Fibroblast of skin of left biceps (primary cell): ENCODE data around the gene NOD2.

Experiments
- DNase-seq, 2 experiments: peaks; one replicate each; pipeline ENCODE4 v3.0.0-alpha.2; 2013; ENCODE audit warnings: low read depth in 2 of 2

NOD2 gene

GRCh38 chr16:50694206-50694605, 800 bp downstream of the NOD2 start:
- DNase-seq, result no peak

- no peak for DNase-seq
Measured at GRCh38 chr16:50695017-50696000, 1.9 kb downstream of the NOD2 start.

- no peak for DNase-seq
Measured at GRCh38 chr16:50696126-50696525, 2.7 kb downstream of the NOD2 start.

GRCh38 chr16:50696575-50697420, 3.4 kb downstream of the NOD2 start:
- DNase-seq, result no peak

GRCh38 chr16:50697421-50697715, 4.0 kb downstream of the NOD2 start:
- DNase-seq, result no peak

DNA sequence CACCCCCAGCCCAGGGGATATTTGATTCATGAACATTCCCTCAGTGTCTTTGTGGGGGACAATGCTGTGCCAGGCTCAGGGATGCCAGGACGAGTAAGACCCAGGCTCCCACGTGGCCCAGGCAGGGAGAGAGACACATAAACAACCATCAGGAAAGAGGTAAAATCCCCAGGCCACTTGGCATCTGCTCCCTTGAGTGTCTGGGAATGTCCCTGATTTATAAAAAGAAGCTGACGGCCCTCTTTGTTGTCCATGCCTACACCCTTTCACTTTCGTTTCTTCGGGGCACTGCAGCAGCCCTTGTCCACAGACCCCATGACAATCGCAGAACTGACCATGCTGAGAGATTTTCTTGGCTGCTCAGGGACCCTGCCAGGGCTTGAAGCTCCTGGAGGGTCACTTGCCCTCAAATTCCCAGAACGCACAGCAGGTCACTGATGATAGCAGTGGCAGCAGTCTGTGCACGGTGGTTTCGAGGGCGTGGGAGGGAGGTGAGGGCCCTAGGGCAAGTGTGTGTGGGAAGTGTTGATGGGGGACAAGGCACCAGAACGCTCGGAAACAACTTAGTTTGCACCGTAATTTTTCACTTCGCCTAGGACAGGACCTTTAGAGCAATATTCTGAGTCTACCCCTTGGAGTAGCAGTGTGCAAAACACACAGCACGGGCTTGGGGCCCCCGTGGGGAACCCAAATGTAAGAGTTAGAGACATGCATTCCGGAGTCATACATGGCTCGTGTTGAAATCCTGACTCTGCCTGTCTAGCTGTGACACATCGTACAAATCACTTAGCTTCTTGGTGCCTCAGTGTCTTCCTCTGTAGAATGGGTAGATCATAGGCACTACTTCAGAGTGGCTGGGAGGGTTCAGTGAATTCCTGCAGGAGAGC, 4.7 kb downstream of the NOD2 start:
- no peak for DNase-seq

DNA sequence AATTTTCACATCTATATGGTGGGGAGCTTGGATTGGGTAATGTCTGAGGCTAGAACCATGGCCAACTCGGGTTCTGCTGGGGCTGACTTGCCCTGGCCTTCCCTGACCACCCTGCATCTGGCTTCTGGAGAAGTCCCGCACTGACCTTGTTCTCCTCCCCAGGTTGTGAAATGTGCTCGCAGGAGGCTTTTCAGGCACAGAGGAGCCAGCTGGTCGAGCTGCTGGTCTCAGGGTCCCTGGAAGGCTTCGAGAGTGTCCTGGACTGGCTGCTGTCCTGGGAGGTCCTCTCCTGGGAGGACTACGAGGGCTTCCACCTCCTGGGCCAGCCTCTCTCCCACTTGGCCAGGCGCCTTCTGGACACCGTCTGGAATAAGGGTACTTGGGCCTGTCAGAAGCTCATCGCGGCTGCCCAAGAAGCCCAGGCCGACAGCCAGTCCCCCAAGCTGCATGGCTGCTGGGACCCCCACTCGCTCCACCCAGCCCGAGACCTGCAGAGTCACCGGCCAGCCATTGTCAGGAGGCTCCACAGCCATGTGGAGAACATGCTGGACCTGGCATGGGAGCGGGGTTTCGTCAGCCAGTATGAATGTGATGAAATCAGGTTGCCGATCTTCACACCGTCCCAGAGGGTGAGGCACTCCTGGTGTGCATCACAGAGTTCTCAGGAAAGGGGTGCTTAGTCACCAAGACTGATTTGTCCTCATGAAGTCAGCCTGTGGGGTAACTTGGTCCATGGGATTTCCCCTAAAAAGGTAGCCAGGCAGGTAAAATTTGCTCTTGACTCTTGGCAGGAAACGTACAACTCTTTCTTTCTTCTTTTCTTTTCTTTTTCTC, 6.1 kb downstream of the NOD2 start:
- DNase-seq, result no peak

DNA sequence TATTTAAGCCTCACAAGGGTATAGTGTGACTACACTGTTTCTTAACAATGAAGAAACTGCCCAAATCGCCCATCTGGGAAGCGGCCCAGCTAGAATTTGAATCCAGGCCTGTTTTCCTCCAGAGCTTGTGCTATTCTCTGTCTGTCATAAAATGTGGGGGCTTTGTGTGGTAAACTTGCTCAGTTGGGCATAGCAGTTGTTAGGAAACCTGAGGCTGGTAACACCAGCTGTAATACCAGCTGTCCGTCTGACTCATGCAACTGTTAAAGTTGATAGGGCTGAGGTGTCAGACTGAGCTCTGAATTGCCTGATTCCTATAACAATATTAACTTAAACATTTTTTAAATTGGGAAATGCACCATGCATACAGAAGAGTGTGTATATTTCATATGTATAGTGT, 9.3 kb downstream of the NOD2 start:
- DNase-seq, result no peak

GRCh38 chr16:50704245-50704644, 10.8 kb downstream of the NOD2 start:
- no peak for DNase-seq

DNA sequence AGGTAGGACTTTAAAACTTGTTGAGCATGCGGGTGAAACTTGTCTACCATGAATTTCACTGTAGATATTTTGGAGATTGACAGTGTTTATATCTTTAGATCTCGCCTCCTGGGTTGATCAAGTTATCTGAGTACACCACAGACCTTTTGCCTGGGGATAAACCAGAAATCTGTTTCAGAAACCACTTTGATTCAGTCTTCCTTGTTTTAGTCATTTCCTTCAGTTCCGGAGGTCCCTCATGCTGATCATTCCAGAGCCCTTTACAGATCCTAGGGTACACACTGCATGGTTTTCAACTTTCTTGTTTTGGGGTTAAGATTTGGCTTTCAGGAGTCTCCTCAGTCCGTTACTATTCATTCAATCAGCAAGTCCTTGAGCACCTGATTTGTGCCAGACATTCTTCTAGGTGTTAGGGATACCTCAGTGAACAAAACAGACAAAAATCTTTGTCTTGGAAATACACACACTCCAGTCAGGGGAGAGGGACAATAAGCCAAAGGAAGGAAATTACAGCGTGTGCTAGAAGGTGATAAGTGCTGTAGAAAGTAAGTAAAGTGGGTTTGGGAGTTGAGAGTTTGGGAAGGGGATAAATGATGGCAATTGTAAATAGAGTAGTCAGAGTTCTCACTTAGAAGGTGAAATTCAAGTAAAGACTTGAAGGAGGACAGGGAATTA, 12.2 kb downstream of the NOD2 start:
- DNase-seq, result no peak

- no peak for DNase-seq
Measured at GRCh38 chr16:50706250-50706649, 12.8 kb downstream of the NOD2 start.

- no peak for DNase-seq
Measured at GRCh38 chr16:50708373-50709060, 15.1 kb downstream of the NOD2 start.

- DNase-seq, result no peak
Measured at GRCh38 chr16:50709061-50709684, 15.8 kb downstream of the NOD2 start.

DNA sequence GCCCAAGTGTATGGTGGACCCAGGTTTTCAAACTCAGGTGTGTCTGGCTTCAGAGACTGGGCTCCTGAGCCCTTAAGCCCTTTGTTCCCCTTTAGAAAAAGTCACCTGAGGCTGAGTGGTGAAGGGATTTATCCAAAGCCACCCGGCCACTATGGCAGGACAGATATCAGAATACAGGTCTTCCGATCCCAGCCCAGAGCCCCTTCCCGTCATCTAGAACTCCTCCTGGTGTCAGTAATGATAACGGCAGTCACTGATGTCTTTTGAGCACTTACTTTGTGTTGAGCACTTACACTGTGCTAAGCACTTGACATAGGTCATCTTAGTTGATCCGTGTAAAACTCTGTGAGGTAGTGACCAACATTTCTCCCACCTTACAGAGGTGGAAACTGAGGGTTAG, 16.6 kb downstream of the NOD2 start:
- DNase-seq, result no peak

DNA sequence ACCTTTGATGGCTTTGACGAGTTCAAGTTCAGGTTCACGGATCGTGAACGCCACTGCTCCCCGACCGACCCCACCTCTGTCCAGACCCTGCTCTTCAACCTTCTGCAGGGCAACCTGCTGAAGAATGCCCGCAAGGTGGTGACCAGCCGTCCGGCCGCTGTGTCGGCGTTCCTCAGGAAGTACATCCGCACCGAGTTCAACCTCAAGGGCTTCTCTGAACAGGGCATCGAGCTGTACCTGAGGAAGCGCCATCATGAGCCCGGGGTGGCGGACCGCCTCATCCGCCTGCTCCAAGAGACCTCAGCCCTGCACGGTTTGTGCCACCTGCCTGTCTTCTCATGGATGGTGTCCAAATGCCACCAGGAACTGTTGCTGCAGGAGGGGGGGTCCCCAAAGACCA, 17.6 kb downstream of the NOD2 start:
- DNase-seq, result no peak

DNA sequence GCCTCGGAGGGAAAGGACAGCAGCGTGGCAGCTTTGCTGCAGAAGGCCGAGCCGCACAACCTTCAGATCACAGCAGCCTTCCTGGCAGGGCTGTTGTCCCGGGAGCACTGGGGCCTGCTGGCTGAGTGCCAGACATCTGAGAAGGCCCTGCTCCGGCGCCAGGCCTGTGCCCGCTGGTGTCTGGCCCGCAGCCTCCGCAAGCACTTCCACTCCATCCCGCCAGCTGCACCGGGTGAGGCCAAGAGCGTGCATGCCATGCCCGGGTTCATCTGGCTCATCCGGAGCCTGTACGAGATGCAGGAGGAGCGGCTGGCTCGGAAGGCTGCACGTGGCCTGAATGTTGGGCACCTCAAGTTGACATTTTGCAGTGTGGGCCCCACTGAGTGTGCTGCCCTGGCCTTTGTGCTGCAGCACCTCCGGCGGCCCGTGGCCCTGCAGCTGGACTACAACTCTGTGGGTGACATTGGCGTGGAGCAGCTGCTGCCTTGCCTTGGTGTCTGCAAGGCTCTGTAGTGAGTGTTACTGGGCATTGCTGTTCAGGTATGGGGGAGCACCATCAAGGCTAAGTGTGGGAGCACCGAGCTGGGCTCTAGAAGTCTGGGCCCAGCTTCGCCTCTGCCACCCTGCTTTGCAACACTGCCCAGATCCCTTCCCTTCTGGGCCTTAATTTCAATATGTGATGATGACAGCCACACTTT, 18.6 kb downstream of the NOD2 start:
- DNase-seq, result no peak

DNA sequence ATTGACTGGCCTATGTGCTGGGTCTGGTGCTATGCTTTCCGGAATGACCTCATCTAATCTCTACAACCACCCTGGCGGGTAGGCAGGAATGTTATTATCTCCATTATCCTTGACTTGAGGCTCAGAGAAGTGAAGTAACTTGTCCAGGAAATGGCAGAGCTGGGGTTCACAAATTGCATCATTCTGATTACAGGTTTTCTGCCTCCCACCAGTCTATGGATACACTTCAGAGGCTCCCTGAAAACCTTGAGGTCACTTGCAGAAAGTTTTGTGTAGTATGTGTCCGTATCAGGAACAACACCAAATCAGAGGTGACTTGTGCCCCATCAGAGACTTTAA, 19.1 kb downstream of the NOD2 start:
- no peak for DNase-seq

- no peak for DNase-seq
Measured at GRCh38 chr16:50712956-50713355, 19.6 kb downstream of the NOD2 start.

DNA sequence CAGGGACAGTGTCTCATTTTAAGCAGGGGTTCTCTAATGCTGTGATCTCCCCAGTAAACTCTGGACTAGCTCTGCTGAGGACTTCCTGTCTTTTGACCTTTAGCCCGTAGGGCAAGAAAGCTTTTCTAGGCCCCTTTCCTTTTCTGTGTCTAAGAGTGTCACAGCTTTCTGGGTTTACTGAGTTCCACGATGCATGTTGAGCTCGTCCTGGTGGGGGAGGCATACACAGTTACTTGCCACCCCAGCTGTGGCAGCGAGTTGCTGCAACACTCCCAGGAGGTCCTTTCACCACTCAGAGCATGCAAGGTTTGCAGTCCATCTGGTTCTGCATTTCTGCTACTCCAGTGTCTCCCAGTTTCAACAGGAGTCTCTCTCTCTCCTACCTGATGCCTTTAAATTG, 23.7 kb downstream of the NOD2 start:
- DNase-seq, result no peak
